Measurements from ENCODE around the gene SLC25A48. TPM values are rescaled to one million over a fixed set of nuclear protein-coding genes. Genes with fewer than 3 reads are reported as not detected.

SLC25A48 gene
- not detected for polyA plus RNA-seq (2012; ENCODE audit: insufficient read depth, insufficient read length, low read depth)

DNA sequence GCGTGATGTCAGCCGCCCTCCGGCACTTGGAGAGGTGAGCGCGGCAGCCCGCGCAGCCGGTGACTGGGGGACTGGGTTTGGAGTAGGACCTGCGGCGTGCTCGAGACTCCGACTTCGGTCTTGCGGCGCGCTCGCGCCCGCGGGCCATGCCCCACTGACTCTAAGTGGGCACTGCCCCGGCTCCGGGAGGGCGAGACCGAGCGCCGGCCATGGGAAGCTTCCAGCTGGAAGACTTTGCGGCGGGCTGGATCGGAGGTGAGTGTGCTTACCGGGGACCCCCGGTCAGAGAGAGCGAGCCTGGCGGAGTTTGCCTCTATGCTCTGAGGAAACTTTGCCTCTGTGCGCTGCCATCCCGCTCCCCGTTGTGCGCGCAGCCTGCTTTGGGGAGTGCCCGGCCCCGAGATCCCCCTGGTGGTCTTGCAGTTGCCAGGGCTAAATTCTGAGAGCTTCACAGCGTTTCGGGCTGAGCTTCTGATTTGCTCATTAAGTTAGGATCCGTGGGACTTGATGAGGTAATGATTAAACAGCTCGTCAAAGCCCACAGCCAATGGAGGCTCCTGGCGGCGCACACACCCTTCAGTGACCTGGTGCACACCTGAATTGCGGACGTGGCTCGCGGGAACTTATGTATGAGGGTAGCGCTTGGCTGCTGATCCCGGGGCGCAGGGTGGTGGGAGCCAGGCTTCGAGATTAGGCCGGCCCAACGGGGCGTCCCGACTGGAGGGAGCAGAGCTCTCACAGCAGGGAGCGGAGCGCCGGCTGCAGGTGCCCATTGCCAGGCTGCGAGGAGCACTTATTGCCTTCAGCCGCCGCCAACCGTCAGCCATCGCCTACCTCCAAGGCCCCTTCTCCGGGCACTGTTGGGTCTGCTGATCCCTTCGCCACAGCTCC lies at the start of gene SLC25A48:
TSS of gene SLC25A48 (plus strand) at position 25 of the 891 bp plus-strand sequence. CDS start at position 210, 185 bp downstream.
- Histone ChIP-seq H3K27me3 (peaks cover 45% of the 10 kb centered on the region), H3K4me1 (no peaks in the 10 kb centered on the region), H3K4me3 (ENCODE audit: low read depth, low read length) (peak within 1 kb of the TSS; percentile 24; the same call in 1 of the 2 replicates), H3K9me3 (no peaks in the 10 kb centered on the region), H3K36me3 (no peaks in the 10 kb centered on the region)
- TF ChIP-seq, protein P1, sequence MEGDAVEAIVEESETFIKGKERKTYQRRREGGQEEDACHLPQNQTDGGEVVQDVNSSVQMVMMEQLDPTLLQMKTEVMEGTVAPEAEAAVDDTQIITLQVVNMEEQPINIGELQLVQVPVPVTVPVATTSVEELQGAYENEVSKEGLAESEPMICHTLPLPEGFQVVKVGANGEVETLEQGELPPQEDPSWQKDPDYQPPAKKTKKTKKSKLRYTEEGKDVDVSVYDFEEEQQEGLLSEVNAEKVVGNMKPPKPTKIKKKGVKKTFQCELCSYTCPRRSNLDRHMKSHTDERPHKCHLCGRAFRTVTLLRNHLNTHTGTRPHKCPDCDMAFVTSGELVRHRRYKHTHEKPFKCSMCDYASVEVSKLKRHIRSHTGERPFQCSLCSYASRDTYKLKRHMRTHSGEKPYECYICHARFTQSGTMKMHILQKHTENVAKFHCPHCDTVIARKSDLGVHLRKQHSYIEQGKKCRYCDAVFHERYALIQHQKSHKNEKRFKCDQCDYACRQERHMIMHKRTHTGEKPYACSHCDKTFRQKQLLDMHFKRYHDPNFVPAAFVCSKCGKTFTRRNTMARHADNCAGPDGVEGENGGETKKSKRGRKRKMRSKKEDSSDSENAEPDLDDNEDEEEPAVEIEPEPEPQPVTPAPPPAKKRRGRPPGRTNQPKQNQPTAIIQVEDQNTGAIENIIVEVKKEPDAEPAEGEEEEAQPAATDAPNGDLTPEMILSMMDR (IDR thresholded peaks at IDR 0.05; ENCODE audit: low read depth, low read length) = no peak; the same call in 1 of the 2 replicates
- peak; percentile 72 for DNase-seq

DNA sequence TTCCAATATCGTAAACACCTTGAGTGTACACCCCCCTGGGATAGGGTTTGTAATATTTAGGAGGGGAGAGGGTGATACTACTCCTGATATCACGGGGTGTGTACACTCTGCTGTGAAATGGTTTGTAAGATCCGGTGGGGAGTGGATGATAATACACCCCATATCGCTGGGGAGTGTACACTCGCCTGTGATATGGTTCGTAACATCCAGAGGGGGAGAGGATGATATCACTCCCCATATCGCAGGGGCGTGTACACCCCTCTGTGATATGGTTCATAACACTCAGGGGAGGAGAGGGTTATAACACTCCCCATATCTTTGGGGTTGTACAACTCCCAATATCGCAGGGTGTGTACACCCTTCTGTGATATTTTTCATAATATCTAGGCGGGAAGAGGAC lies 33.8 kb upstream of the SLC25A48 start:
- TF ChIP-seq, protein P1 (IDR thresholded peaks at IDR 0.05; ENCODE audit: low read depth, low read length) = no peak
- Histone ChIP-seq H3K36me3 (no peaks in the 10 kb centered on the region), H3K9me3 (no peaks in the 10 kb centered on the region), H3K27me3 (peaks cover 22% of the 10 kb centered on the region), H3K4me3 (ENCODE audit: low read depth, low read length) (no peak overlapping the region), H3K4me1 (no peaks in the 10 kb centered on the region)
- no peak for DNase-seq

DNA sequence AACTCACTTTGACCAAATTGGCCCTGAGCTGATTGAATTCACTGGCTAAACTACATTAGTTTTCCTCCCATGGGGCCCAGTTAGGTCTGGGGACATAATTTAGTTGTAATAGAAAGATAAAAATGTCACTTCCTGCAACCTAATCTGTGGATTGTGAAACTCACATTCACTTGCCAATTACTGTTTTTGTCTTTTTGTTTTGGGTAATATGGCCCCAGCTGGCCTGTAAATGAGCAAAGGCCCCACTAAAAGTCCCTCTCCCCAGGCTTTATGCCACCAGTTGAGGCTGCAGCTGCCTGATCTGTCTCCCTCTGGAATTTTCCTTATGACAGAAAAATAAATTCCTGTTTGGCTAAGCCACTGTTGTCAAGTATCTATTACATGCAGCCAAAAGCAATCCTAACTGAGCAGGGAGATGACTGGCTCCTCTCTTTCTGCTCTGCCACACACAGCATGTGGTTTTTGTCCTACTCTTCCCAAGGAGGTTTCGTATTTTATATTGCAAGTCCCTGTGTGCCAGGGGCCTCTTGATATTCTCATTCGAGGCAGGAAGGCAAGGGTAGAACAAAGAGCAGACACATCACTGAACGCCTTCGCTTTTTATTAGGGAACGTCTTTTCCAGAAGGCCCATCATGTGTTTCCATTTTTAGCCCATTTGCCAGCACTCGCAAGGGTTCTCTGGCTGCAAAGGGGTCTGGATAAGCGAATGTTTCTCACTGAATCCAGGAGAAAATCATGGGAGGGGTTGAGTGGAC lies 24.1 kb upstream of the SLC25A48 start:
- Histone ChIP-seq H3K9me3 (no peaks in the 10 kb centered on the region), H3K27me3 (no peaks in the 10 kb centered on the region), H3K4me1 (no peaks in the 10 kb centered on the region), H3K4me3 (ENCODE audit: low read depth, low read length) (no peak overlapping the region), H3K36me3 (no peaks in the 10 kb centered on the region)
- DNase-seq = no peak
- TF ChIP-seq, protein P1 (IDR thresholded peaks at IDR 0.05; ENCODE audit: low read depth, low read length) = no peak

GRCh38 chr5:135811007-135811406 lies 23.5 kb upstream of the SLC25A48 start:
- Histone ChIP-seq H3K27me3 (no peaks in the 10 kb centered on the region), H3K4me1 (no peaks in the 10 kb centered on the region)
- no peak for DNase-seq

GRCh38 chr5:135813758-135814157 lies 20.7 kb upstream of the SLC25A48 start:
- Histone ChIP-seq H3K9me3 (no peaks in the 10 kb centered on the region), H3K27me3 (no peaks in the 10 kb centered on the region), H3K4me1 (no peaks in the 10 kb centered on the region), H3K4me3 (ENCODE audit: low read depth, low read length) (no peak overlapping the region), H3K36me3 (no peaks in the 10 kb centered on the region)
- TF ChIP-seq, protein P1 (IDR thresholded peaks at IDR 0.05; ENCODE audit: low read depth, low read length) = no peak
- no peak for DNase-seq

More at GRCh38 chr5:135811007-135811406, 23.5 kb upstream of the SLC25A48 start:
- TF ChIP-seq, protein P1 (IDR thresholded peaks at IDR 0.05; ENCODE audit: low read depth, low read length) = no peak
- Histone ChIP-seq H3K36me3 (no peaks in the 10 kb centered on the region), H3K4me3 (ENCODE audit: low read depth, low read length) (no peak overlapping the region), H3K9me3 (no peaks in the 10 kb centered on the region)

All from BE2C (cell line).